Tibial nerve (tissue), 4 donors: ENCODE results near the gene PPP1R16B. TPM values are rescaled to one million over a fixed set of nuclear protein-coding genes. Genes with fewer than 3 reads are reported as not detected.

Experiments
- DNase-seq, 2 donors: peaks; one replicate each; pipeline ENCODE4 v3.0.0-alpha.2; 2019; ENCODE audit warnings: low spot score in 2 of 2
- H3K27ac ChIP-seq, 4 donors: fragments of 200-600 bp; sonication (generic) in 3 of 4; one replicate each; pipeline ENCODE4 v1.5.1; 2017 to 2019; ENCODE audit warnings: mild to moderate bottlenecking in 1 of 4
- H3K27me3 ChIP-seq, 2 donors: fragments of 200-600 bp; sonication (generic) in 1 of 2; one replicate each; pipeline versions ENCODE4 v1.5.1 to v1.6.0; 2017 to 2019
- H3K36me3 ChIP-seq, 3 donors: fragments of 200-600 bp; sonication (generic); one replicate each; pipeline ENCODE4 v1.5.1; 2018 to 2019
- H3K4me1 ChIP-seq, 4 donors: fragments of 200-600 bp; sonication (generic) in 3 of 4; one replicate each; pipeline ENCODE4 v1.5.1; 2017 to 2019
- H3K4me3 ChIP-seq, 4 donors: fragments of 200-600 bp; sonication (generic) in 3 of 4; one replicate each; pipeline ENCODE4 v1.5.1; 2017 to 2019; ENCODE audit warnings: mild to moderate bottlenecking in 1 of 4, moderate library complexity in 1 of 4
- H3K9me3 ChIP-seq, 4 donors: fragments of 200-600 bp; sonication (generic) in 3 of 4; one replicate each; pipeline ENCODE4 v1.5.1; 2017 to 2019
- CTCF ChIP-seq, 5 experiments: fragments of 200-600 bp in 3 of 5; fragments of 450-650 bp in 2 of 5; sonication (generic) in 3 of 5; IDR thresholded peaks; one replicate each; pipeline ENCODE4 v1.5.1; 2016 to 2019; ENCODE audit warnings: antibody characterized with exemption in 5 of 5, mild to moderate bottlenecking in 3 of 5, moderate library complexity in 2 of 5
- EP300 ChIP-seq, 2 donors: sonication (generic); formaldehyde crosslinking; IDR thresholded peaks; one replicate each; pipeline ENCODE4 v1.6.1; 2017; ENCODE audit warnings: antibody characterized with exemption in 2 of 2, mild to moderate bottlenecking in 1 of 2
- POLR2A ChIP-seq, 2 donors: fragments of 450-650 bp; IDR thresholded peaks; one replicate each; pipeline ENCODE4 v1.6.1; 2017; ENCODE audit warnings: antibody characterized with exemption in 2 of 2, mild to moderate bottlenecking in 2 of 2, moderate library complexity in 2 of 2
- WGBS, 2 donors: methylation state at CpG; one replicate each; pipeline ENCODE4 v1.1.5; 2018; 5-methylcytosine and 5-hydroxymethylcytosine counted together
- total RNA-seq, 4 donors: library from RNA; depleted of rRNA; stranded (reverse); fragments of >200 nt; gene quantifications; one replicate each; pipeline ENCODE4 v1.1.0, GENCODE V29; 2016

The PPP1R16B gene
- total RNA-seq, 4 donors from 2014 or later, result 2.1 to 5.7 (median 4.6) TPM

DNA sequence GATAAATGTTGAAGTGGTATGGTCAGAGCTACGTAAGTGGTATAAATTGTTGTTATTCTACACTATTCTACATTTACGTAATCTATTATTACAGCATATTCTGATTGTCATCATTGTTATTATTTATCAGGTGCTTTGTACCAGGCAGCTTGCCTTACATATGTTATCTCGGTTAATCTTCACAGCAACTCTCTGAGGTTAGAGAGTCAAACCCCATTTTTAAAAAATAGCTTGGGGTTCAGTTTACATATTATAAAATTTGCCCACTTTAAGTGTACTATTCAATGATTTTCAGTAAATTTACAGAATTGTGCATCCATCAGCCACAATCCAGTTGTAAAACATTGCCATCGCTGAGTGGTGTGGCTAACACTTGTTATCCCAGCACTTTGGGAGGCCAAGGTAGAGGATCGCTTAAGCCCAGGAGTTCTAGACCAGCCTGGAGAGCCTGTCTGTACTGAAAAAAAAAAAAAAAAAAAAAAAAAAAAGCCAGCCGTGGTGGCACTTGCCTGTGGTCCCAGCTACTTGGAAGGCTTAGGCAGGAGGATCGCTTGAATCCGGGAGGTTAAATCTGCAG is 35.5 kb downstream of the PPP1R16B start:
- no peak for DNase-seq
- Histone ChIP-seq H3K9me3 (no peaks in the 10 kb centered on the region), H3K36me3 (no peaks in the 10 kb centered on the region), H3K4me1 (peaks cover 0 to 12% (median 0%) of the 10 kb centered on the region in 4 donors), H3K4me3 (no peak overlapping the region), H3K27me3 (no peaks in the 10 kb centered on the region), H3K27ac (no peak overlapping the region)
- 88 to 90% methylated on average over 8 of the region's 8 CpGs for WGBS, 2 donors
- TF ChIP-seq CTCF (IDR thresholded peaks at IDR 0.05), result no peak
- no peak for TF ChIP-seq POLR2A (IDR thresholded peaks at IDR 0.05)
- no peak for TF ChIP-seq EP300 (IDR thresholded peaks at IDR 0.05)

GRCh38 chr20:38841570-38841969 is 36.1 kb downstream of the PPP1R16B start:
- H3K36me3 ChIP-seq, result no peaks in the 10 kb centered on the region
- no peaks in the 10 kb centered on the region for H3K9me3 ChIP-seq
- no peak for DNase-seq
- 52 to 79% methylated on average over 2 of the region's 2 CpGs for WGBS, 2 donors
- TF ChIP-seq CTCF (IDR thresholded peaks at IDR 0.05), result no peak
- no peak for TF ChIP-seq EP300 (IDR thresholded peaks at IDR 0.05)
- TF ChIP-seq POLR2A (IDR thresholded peaks at IDR 0.05), result no peak
- peaks cover 0 to 12% (median 0%) of the 10 kb centered on the region in 4 donors for H3K4me1 ChIP-seq
- H3K27me3 ChIP-seq, result no peaks in the 10 kb centered on the region
- H3K4me3 ChIP-seq, result no peak overlapping the region
- H3K27ac ChIP-seq, result peak overlapping the region in 1 of 4 donors; percentile 62

- peak overlapping the region in 1 of 4 donors; percentile 62 for H3K27ac ChIP-seq
- peaks cover 0 to 12% (median 0%) of the 10 kb centered on the region in 4 donors for H3K4me1 ChIP-seq
- no peaks in the 10 kb centered on the region for H3K27me3 ChIP-seq
- no peak for TF ChIP-seq EP300 (IDR thresholded peaks at IDR 0.05)
- no peak for TF ChIP-seq POLR2A (IDR thresholded peaks at IDR 0.05)
- TF ChIP-seq CTCF (IDR thresholded peaks at IDR 0.05), result no peak
- DNase-seq, result no peak
- no peaks in the 10 kb centered on the region for H3K9me3 ChIP-seq
- H3K36me3 ChIP-seq, result no peaks in the 10 kb centered on the region
- 53 to 70% methylated on average over 1 of the region's 1 CpG for WGBS, 2 donors
- no peak overlapping the region for H3K4me3 ChIP-seq
Measured at GRCh38 chr20:38842026-38842425, 36.5 kb downstream of the PPP1R16B start.

- peak overlapping the region in 1 of 4 donors; percentile 62 for H3K27ac ChIP-seq
- no peaks in the 10 kb centered on the region for H3K36me3 ChIP-seq
- peaks cover 0 to 12% (median 0%) of the 10 kb centered on the region in 4 donors for H3K4me1 ChIP-seq
- no peak overlapping the region for H3K4me3 ChIP-seq
- no peak for DNase-seq
- WGBS, 2 donors, result 41 to 44% methylated on average over 1 of the region's 1 CpG
- H3K27me3 ChIP-seq, result no peaks in the 10 kb centered on the region
- TF ChIP-seq CTCF (IDR thresholded peaks at IDR 0.05), result no peak
- no peak for TF ChIP-seq EP300 (IDR thresholded peaks at IDR 0.05)
- TF ChIP-seq POLR2A (IDR thresholded peaks at IDR 0.05), result no peak
- no peaks in the 10 kb centered on the region for H3K9me3 ChIP-seq
Measured at GRCh38 chr20:38842558-38842981, 37.1 kb downstream of the PPP1R16B start.

DNA sequence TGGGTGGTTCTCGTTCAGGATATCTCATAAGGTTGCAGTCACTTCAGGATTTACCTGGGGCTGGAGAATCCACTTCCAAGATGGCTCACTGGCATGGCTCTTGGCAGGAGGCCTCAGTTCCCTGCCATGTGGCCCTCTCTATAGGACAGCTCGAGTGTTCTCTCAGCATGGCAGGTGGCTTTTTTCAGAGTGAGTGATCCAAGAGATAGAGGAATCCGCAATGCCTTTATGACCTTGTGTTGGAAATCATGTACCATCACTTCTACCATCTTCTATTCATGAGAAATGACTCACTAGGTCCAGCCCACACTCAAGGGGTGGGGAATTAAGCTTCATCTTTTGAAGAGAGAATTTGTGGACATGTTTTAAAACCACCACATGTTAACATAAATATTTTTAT is 37.8 kb downstream of the PPP1R16B start:
- TF ChIP-seq POLR2A (IDR thresholded peaks at IDR 0.05) (no peak), EP300 (IDR thresholded peaks at IDR 0.05) (no peak), CTCF (IDR thresholded peaks at IDR 0.05) (no peak)
- no peak overlapping the region for H3K4me3 ChIP-seq

More for the DNA sequence above, 37.8 kb downstream of the PPP1R16B start:
- Histone ChIP-seq H3K36me3 (no peaks in the 10 kb centered on the region), H3K27ac (peak overlapping the region in 1 of 4 donors; percentile 62), H3K27me3 (no peaks in the 10 kb centered on the region), H3K9me3 (no peaks in the 10 kb centered on the region), H3K4me1 (peaks cover 0 to 12% (median 0%) of the 10 kb centered on the region in 4 donors)
- WGBS, 2 donors, result 70 to 73% methylated on average over 2 to 3 of the region's 3 CpGs
- DNase-seq, result no peak
